Activated CD8-positive, alpha-beta T cell treated with anti-CD3 and anti-CD28 coated beads, Interleukin-2, amount 10 ng/mL, durations not matched to agents 7 days and 5 days (primary cell): Measurements from ENCODE around the gene EBI3. TPM values are rescaled to one million over a fixed set of nuclear protein-coding genes. Genes with fewer than 3 reads are reported as not detected.

Experiments used
- ATAC-seq: fragments of 150-1000 bp; cut with Tn5 transposase; one replicate; pipeline ENCODE4 v1.10.0; 2021; ENCODE audit warnings: moderate library complexity
- CTCF ChIA-PET: fragments of 350-600 bp; sonication (Branson Sonifier 250); formaldehyde crosslinking; loops from one replicate; lab custom pipeline; 2021; ENCODE audit warnings: antibody characterized with exemption; lab: Charles Lee
- POLR2A ChIA-PET: fragments of 350-600 bp; sonication (Branson Sonifier 250); formaldehyde crosslinking; loops from one replicate; lab custom pipeline; 2021; ENCODE audit warnings: antibody characterized with exemption; lab: Charles Lee
- DNase-seq: peaks from one replicate; pipeline ENCODE4 v3.0.0-alpha.2; 2020
- H3K27ac Mint-ChIP-seq: one replicate; pipeline ENCODE4 v1.8.0; 2021; ENCODE audit warnings: mild to moderate bottlenecking, mixed read lengths
- H3K27me3 Mint-ChIP-seq: one replicate; pipeline ENCODE4 v1.8.0; 2021; ENCODE audit warnings: low read depth, mixed read lengths
- H3K36me3 Mint-ChIP-seq: one replicate; pipeline ENCODE4 v1.8.0; 2021; ENCODE audit warnings: low read depth, mixed read lengths
- H3K4me1 Mint-ChIP-seq: one replicate; pipeline ENCODE4 v1.8.0; 2021; ENCODE audit warnings: low read depth, mixed read lengths
- H3K4me3 Mint-ChIP-seq: one replicate; pipeline ENCODE4 v1.8.0; 2021; ENCODE audit warnings: mild to moderate bottlenecking, mixed read lengths
- H3K9me3 Mint-ChIP-seq: one replicate; pipeline ENCODE4 v1.8.0; 2022; ENCODE audit warnings: mixed read lengths; ENCODE audit not compliant: insufficient read depth
- total RNA-seq, 2 experiments: library from RNA; stranded (reverse); gene quantifications; one replicate each; pipeline ENCODE4 v1.2.3, GENCODE V29; 2021

Gene EBI3
- total RNA-seq = not detected

DNA sequence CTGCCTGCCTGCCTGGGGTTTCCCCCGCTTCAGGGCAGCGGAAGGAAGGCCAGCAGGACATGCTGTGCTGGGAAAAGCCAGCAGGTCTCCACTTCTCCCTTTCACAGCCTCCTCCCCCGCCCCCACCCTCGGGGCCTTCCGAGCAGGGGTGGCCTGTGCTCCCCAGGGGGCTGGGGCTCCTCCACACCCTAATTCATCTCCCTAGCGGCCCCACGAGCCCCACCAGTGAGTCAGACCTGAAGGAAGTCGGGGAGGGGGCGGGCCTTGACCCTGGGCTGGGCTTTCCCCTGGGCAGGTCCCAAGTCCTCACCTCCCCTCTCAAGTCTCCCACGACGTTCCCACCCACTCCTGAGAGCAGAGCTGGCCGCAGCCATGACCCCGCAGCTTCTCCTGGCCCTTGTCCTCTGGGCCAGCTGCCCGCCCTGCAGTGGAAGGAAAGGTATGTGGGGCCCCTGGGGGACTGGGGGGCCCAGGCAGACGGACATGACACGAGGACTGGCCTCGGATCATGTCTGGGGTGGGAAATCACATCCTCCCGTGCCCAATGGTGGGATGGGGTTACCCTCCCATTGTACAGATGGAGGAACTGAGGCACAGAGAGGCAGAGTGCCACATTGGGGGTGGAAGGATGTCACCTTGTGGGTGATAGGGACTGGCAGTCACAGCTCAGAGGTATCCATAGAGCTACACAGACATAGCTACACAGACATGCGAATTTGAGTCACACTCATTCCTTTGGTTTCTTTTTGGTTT, at the start of gene EBI3:
Gene EBI3 (plus strand): TSS at position 345 of the 753 bp plus-strand sequence. CDS start 28 bp downstream, at position 373.
- ATAC-seq (peak; percentile 41), DNase-seq (peak; percentile 45)
- H3K36me3 Mint-ChIP-seq = no peaks in the 10 kb centered on the region
- peaks cover 2% of the 10 kb centered on the region for H3K4me1 Mint-ChIP-seq
- no peak within 1 kb of the TSS for H3K27ac Mint-ChIP-seq
- no peaks in the 10 kb centered on the region for H3K9me3 Mint-ChIP-seq
- no peak within 1 kb of the TSS for H3K4me3 Mint-ChIP-seq
- H3K27me3 Mint-ChIP-seq = no peaks in the 10 kb centered on the region
- CTCF ChIA-PET = no interaction called here
- POLR2A ChIA-PET = no interaction called here

DNA sequence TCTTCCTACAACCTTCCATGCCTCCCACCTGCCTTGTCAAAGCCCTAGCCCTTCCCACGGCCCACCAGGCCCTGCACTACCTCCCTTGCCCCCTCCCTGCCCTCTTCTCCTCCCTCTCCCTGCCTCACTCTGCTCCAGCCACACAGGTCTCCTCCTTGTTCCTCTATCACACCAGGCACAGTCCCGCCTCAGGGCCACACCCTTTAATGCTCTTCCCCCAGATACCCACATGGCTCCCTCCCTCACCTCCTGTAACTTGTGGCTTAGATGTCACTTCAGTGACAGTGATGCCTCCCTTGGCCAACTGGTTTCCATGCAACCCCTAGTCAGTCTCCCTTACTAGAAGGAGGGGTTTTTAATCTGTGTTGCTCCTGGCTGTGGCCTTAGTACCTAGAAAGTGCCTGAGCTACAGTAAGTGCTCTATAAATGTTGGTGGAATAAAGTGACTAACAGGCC, 48.2 kb upstream of the EBI3 start:
- Mint-ChIP-seq H3K9me3 (no peaks in the 10 kb centered on the region), H3K27ac (peak overlapping the region; percentile 79), H3K4me1 (peaks cover 33% of the 10 kb centered on the region), H3K36me3 (peaks cover 25% of the 10 kb centered on the region), H3K4me3 (peak overlapping the region; percentile 98), H3K27me3 (no peaks in the 10 kb centered on the region)
- no peak for ATAC-seq
- ChIA-PET POLR2A (interaction anchor here (0.6 kb wide), 1 partner anchor 23 kb away, joined by 3 read pairs; no protein-coding TSS in a partner anchor), CTCF (interaction anchor here (0.5 kb wide), 1 partner anchor 41 kb away, joined by 4 read pairs; no protein-coding TSS in a partner anchor)
- DNase-seq = peak; percentile 40

GRCh38 chr19:4182084-4182810, 47.1 kb upstream of the EBI3 start, which contains the start of the genes ANKRD24 and SIRT6:
ANKRD24 (plus strand) TSS chr19:4182689; CDS start chr19:4186426, 3,737 bp downstream.
SIRT6 (minus strand) TSS chr19:4182563; CDS start chr19:4182539, 24 bp downstream.
- POLR2A ChIA-PET = interaction anchor here (0.6 kb wide), 1 partner anchor 420 kb away, joined by 3 read pairs; the partner anchor contains the start of gene MRPL54
- Mint-ChIP-seq H3K27ac (peak within 1 kb of the TSS; percentile 97), H3K36me3 (peaks cover 24% of the 10 kb centered on the region), H3K4me3 (peak within 1 kb of the TSS; percentile 98), H3K27me3 (no peaks in the 10 kb centered on the region), H3K4me1 (peaks cover 38% of the 10 kb centered on the region), H3K9me3 (no peaks in the 10 kb centered on the region)
- peak; percentile 97 for DNase-seq
- CTCF ChIA-PET = no interaction called here
- peak; percentile 91 for ATAC-seq

GRCh38 chr19:4183967-4184717, 45.2 kb upstream of the EBI3 start:
- no peaks in the 10 kb centered on the region for H3K27me3 Mint-ChIP-seq
- ChIA-PET CTCF (interaction anchor here (0.7 kb wide), 1 partner anchor 198 kb away, joined by 3 read pairs; the partner anchor contains the start of gene EEF2), POLR2A (interaction anchor here (1.2 kb wide), 1 partner anchor 199 kb away, joined by 3 read pairs; the partner anchor contains the start of gene EEF2)
- no peaks in the 10 kb centered on the region for H3K9me3 Mint-ChIP-seq
- ATAC-seq (no peak), DNase-seq (no peak)
- H3K4me3 Mint-ChIP-seq = peak overlapping the region; percentile 37
- peaks cover 17% of the 10 kb centered on the region for H3K36me3 Mint-ChIP-seq
- peaks cover 38% of the 10 kb centered on the region for H3K4me1 Mint-ChIP-seq
- H3K27ac Mint-ChIP-seq = peak overlapping the region; percentile 13

- Mint-ChIP-seq H3K36me3 (peaks cover 10% of the 10 kb centered on the region), H3K9me3 (no peaks in the 10 kb centered on the region), H3K4me1 (peaks cover 34% of the 10 kb centered on the region), H3K4me3 (no peak overlapping the region), H3K27me3 (no peaks in the 10 kb centered on the region), H3K27ac (no peak overlapping the region)
- DNase-seq (no peak), ATAC-seq (no peak)
- ChIA-PET CTCF (no interaction called here), POLR2A (interaction anchor here (1.2 kb wide), 1 partner anchor 200 kb away, joined by 3 read pairs; the partner anchor contains the start of gene EEF2)
Observed at GRCh38 chr19:4184718-4185352, 44.5 kb upstream of the EBI3 start.

GRCh38 chr19:4185413-4186086, 43.8 kb upstream of the EBI3 start:
- no peaks in the 10 kb centered on the region for H3K27me3 Mint-ChIP-seq
- no peak overlapping the region for H3K27ac Mint-ChIP-seq
- ChIA-PET POLR2A (interaction anchor here (0.7 kb wide), 1 partner anchor 200 kb away, joined by 3 read pairs; no protein-coding TSS in a partner anchor), CTCF (no interaction called here)
- peaks cover 28% of the 10 kb centered on the region for H3K4me1 Mint-ChIP-seq
- H3K9me3 Mint-ChIP-seq = no peaks in the 10 kb centered on the region
- DNase-seq (no peak), ATAC-seq (no peak)
- no peak overlapping the region for H3K4me3 Mint-ChIP-seq
- peaks cover 5% of the 10 kb centered on the region for H3K36me3 Mint-ChIP-seq

DNA sequence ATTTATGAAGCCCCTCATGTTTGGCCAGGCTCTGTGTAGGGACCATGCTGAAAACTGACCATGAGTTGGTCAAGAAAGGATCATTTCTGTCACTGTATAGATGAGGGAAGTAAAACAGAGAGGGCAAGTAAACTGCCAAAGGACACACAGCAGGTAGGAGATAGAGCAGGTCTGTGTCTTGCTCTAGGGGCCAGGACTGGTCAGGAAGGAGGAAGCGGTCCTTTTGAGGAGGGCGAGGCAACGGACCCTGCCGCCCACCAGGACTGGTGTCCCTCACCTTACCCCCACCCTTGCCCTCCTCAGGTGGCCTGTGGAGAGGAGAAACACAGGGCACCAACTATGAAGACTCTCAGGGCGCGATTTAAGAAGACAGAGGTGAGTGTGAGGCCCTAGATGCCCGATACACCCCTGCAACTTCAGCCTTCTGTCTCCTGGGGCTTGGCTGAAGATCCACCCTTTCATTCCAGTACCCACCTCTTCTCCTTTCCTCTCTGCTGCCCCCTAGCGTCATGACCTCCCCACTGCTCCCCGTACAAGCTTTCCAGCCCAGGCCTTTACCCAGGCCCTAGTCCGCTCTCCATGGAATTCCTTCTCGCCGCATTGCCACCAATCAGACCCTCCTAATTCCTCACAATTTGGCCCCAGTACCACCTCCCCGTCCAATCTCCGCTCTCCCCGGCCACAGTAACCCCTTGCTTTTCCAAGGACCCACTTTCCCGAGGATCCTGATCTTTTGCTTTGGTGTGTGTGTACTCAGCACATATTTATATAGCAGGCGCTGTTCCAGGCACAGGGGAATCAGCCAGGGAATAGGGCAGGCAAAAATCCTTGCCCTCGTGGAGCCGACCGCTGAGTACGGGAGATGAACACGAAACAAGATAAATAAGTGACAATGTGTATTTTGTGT, 43.0 kb upstream of the EBI3 start:
- peaks cover 20% of the 10 kb centered on the region for H3K4me1 Mint-ChIP-seq
- ATAC-seq (peak; percentile 62), DNase-seq (peak; percentile 90)
- no peaks in the 10 kb centered on the region for H3K9me3 Mint-ChIP-seq
- no peak overlapping the region for H3K4me3 Mint-ChIP-seq
- no peak overlapping the region for H3K27ac Mint-ChIP-seq
- H3K27me3 Mint-ChIP-seq = no peaks in the 10 kb centered on the region
- peaks cover 3% of the 10 kb centered on the region for H3K36me3 Mint-ChIP-seq
- CTCF ChIA-PET = interaction anchor here (0.8 to 2.6 kb wide), 5 partner anchors 15 to 201 kb away, joined by 3 to 10 read pairs (median 6); partner anchors contain the start of gene EEF2
- POLR2A ChIA-PET = no interaction called here

- CTCF ChIA-PET = interaction anchor here (0.6 to 2.6 kb wide), 5 partner anchors 14 to 202 kb away, joined by 3 to 10 read pairs (median 6); partner anchors contain the start of gene EEF2
Observed at GRCh38 chr19:4187313-4188122, 41.8 kb upstream of the EBI3 start.

DNA sequence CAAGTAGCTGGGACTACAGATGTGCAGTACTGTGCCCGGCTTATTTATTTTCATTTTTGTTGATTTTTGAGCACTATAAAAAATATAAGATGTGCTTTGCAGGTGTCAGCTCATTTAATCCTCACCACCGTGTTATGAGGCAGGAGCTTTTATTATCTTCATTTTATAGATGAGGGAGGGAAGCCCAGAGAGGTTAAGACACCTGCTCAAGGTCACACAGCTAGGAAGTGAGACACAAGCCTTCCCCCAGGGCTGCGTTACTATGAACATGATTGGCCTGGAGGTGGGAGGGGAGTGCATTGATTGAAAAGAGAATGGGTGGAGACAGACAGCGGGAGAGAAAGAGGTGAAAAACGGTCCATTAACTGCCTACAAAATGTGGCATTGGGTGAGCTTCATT, 39.7 kb upstream of the EBI3 start:
- ATAC-seq (no peak), DNase-seq (no peak)
- Mint-ChIP-seq H3K4me3 (no peak overlapping the region), H3K27ac (no peak overlapping the region), H3K27me3 (peaks cover 6% of the 10 kb centered on the region), H3K36me3 (no peaks in the 10 kb centered on the region), H3K9me3 (no peaks in the 10 kb centered on the region), H3K4me1 (peaks cover 9% of the 10 kb centered on the region)
- ChIA-PET POLR2A (no interaction called here), CTCF (interaction anchor here (0.8 kb wide), 1 partner anchor 204 kb away, joined by 3 read pairs; no protein-coding TSS in a partner anchor)

More at GRCh38 chr19:4187313-4188122, 41.8 kb upstream of the EBI3 start:
- Mint-ChIP-seq H3K36me3 (no peaks in the 10 kb centered on the region), H3K4me3 (no peak overlapping the region), H3K27ac (no peak overlapping the region), H3K27me3 (no peaks in the 10 kb centered on the region), H3K9me3 (no peaks in the 10 kb centered on the region), H3K4me1 (peaks cover 16% of the 10 kb centered on the region)
- DNase-seq = no peak
- POLR2A ChIA-PET = no interaction called here
- no peak for ATAC-seq
